Natural killer cell (primary cell): ENCODE measurements around the gene ALKBH4. TPM values are rescaled to one million over a fixed set of nuclear protein-coding genes. Genes with fewer than 3 reads are reported as not detected.

ENCODE experiments used
- ATAC-seq, 3 donors: fragments of 150-1000 bp in 2 of 3; fragments of 200-7000 bp in 1 of 3; cut with Tn5 transposase; 1 replicate in 1 of 3; 2 replicates in 2 of 3; pipeline ENCODE4 v1.10.0; 2021; ENCODE audit warnings: mild to moderate bottlenecking in 2 of 3, moderate library complexity in 2 of 3
- DNase-seq, 2 donors: peaks; one replicate each; pipeline versions ENCODE4 v3.0.0 to v3.0.0-alpha.2; 2013 to 2021; ENCODE audit warnings: mixed read lengths in 1 of 2
- H3K27ac ChIP-seq: one replicate; pipeline ENCODE4 v1.5.1; 2013; ENCODE audit warnings: mild to moderate bottlenecking, low read length
- H3K27me3 ChIP-seq: one replicate; pipeline ENCODE4 v1.6.1; 2013; ENCODE audit warnings: low read length; ENCODE audit not compliant: control insufficient read depth, insufficient read depth
- H3K36me3 ChIP-seq: one replicate; pipeline ENCODE4 v1.6.1; 2013; ENCODE audit warnings: low read length; ENCODE audit not compliant: control insufficient read depth, insufficient read depth
- H3K4me1 ChIP-seq: one replicate; pipeline ENCODE4 v1.6.1; 2013; ENCODE audit warnings: low read length; ENCODE audit not compliant: control insufficient read depth, insufficient read depth
- H3K4me3 ChIP-seq: one replicate; pipeline ENCODE4 v1.5.1; 2013; ENCODE audit warnings: low read length
- H3K9me3 ChIP-seq: one replicate; pipeline ENCODE4 v1.6.1; 2013; ENCODE audit warnings: low read length; ENCODE audit not compliant: control insufficient read depth, insufficient read depth
- H3K27ac Mint-ChIP-seq, 2 donors: one replicate each; pipeline ENCODE4 v1.8.0; 2022; ENCODE audit warnings: mild to moderate bottlenecking in 2 of 2, mixed read lengths in 2 of 2, moderate library complexity in 1 of 2
- H3K27me3 Mint-ChIP-seq, 2 donors: one replicate each; pipeline ENCODE4 v1.8.0; 2022; ENCODE audit warnings: low read depth in 2 of 2, mixed read lengths in 2 of 2
- H3K36me3 Mint-ChIP-seq: one replicate; pipeline ENCODE4 v1.8.0; 2022; ENCODE audit warnings: mixed read lengths
- H3K4me1 Mint-ChIP-seq, 2 donors: one replicate each; pipeline ENCODE4 v1.8.0; 2022; ENCODE audit warnings: mixed read lengths in 2 of 2
- H3K4me3 Mint-ChIP-seq: one replicate; pipeline ENCODE4 v1.8.0; 2022; ENCODE audit warnings: mild to moderate bottlenecking, moderate library complexity, mixed read lengths
- H3K9me3 Mint-ChIP-seq, 2 donors: one replicate each; pipeline ENCODE4 v1.8.0; 2022; ENCODE audit warnings: mixed read lengths in 2 of 2
- WGBS: methylation state at CpG from one replicate; pipeline ENCODE4 v1.1.7; 2013; ENCODE audit warnings: missing lambda C conversion rate; ENCODE audit not compliant: insufficient coverage; 5-methylcytosine and 5-hydroxymethylcytosine counted together
- intact Hi-C: fragments of 100-400 bp; cut with micrococcal nuclease; formaldehyde crosslinking; loops from one replicate; pipeline ENCODE4 v1.14.2; 2022
- total RNA-seq, 4 donors: library from RNA; stranded (reverse); fragments of 120-200 nt in 1 of 4; gene quantifications; one replicate each; pipeline versions ENCODE4 v1.2.3 to v1.2.4, GENCODE V29; 2013 to 2022
- TF ChIP-seq, protein P1 (sequence below): fragments of 200-600 bp; IDR thresholded peaks from one replicate; pipeline ENCODE4 v1.8.0; 2022; ENCODE audit warnings: antibody characterized with exemption

The ALKBH4 gene
- total RNA-seq, 3 donors from 2014 or later (not counting 1 experiment from before 2014, with no cell fraction given) = 4.1 to 9.2 (median 9.1) TPM

DNA sequence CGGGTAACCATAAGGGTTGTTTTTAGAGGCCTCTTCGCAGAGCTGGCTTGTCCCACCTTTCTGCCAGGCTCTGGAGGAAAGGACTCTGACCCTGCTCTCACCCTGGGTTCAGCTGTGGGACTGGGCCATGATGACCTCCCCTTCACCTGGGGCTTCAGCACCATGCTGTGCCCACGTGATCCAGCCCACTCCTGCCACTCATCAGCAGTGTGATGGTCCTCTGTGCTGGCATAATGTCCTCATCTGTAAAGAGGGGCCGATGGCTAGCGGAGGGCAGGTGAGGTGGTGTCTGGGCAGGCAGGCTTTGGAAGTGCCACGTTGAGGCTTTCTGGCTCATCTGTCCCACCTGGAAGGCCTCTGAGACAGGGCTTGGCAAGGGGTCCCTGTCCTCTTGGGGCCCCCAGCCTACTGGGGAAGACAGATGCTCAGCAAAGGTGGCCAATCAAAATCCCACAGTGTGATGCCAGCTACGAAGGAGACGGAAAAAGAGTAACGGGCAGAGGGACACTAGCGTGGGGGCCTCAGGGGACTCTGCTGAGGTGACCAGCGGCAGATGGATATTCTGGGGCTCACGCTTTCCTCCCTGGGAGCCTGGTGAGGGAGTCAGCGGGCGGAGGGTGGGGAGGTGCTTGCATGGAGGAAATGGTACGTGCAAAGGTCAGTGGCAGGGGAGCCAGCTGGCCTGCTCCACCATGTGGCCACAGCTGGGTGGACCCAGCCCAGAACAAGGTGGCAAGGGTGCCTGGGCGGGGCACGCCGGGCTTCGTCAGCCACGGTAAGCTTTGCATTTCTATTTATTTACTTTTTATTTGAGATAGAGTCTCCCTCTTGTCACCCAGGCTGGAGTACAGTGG lies 5.5 kb upstream of the ALKBH4 start:
- Histone ChIP-seq H3K4me3 (no peak overlapping the region), H3K9me3 (no peaks in the 10 kb centered on the region), H3K27ac (no peak overlapping the region), H3K4me1 (peaks cover 9% of the 10 kb centered on the region), H3K27me3 (no peaks in the 10 kb centered on the region), H3K36me3 (peaks cover 26% of the 10 kb centered on the region)
- TF ChIP-seq, protein P1, sequence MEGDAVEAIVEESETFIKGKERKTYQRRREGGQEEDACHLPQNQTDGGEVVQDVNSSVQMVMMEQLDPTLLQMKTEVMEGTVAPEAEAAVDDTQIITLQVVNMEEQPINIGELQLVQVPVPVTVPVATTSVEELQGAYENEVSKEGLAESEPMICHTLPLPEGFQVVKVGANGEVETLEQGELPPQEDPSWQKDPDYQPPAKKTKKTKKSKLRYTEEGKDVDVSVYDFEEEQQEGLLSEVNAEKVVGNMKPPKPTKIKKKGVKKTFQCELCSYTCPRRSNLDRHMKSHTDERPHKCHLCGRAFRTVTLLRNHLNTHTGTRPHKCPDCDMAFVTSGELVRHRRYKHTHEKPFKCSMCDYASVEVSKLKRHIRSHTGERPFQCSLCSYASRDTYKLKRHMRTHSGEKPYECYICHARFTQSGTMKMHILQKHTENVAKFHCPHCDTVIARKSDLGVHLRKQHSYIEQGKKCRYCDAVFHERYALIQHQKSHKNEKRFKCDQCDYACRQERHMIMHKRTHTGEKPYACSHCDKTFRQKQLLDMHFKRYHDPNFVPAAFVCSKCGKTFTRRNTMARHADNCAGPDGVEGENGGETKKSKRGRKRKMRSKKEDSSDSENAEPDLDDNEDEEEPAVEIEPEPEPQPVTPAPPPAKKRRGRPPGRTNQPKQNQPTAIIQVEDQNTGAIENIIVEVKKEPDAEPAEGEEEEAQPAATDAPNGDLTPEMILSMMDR = no peak
- H3K9me3 Mint-ChIP-seq = no peaks in the 10 kb centered on the region
- ATAC-seq = no peak
- no peak overlapping the region for H3K4me3 Mint-ChIP-seq
- no peak overlapping the region for H3K27ac Mint-ChIP-seq
- H3K4me1 Mint-ChIP-seq = peaks cover 3 to 19% of the 10 kb centered on the region in 2 donors
- no peak for DNase-seq
- WGBS = 81% methylated on average over 20 of the region's 20 CpGs
- intact Hi-C loops = no loop called here
- no peaks in the 10 kb centered on the region for H3K36me3 Mint-ChIP-seq
- no peaks in the 10 kb centered on the region for H3K27me3 Mint-ChIP-seq

DNA sequence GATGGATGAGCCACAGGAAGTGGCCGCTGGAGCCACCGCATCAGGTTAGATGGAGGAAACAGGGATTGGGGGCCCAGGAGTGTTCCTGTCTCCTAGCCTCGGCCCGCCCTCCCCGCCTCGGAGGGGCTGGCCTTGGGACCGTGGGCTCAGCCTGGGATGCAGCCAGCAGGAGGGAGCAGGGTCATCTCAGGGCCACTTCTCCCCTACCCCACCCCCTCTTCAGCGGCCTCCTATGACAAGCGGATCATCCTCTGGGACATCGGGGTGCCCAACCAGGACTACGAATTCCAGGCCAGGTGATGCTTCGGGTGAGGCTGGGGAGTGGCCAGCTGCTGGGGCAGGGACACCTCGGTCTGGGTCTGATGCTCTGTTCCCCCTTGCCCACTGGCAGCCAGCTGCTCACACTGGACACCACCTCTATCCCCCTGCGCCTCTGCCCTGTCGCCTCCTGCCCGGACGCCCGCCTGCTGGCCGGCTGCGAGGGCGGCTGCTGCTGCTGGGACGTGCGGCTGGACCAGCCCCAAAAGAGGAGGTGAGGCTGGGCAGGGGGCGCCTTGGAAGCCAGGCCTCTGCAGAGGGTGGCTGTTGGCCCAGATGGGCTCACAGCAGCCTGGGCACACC lies 4.8 kb upstream of the ALKBH4 start:
- no peaks in the 10 kb centered on the region for H3K27me3 Mint-ChIP-seq
- H3K4me3 Mint-ChIP-seq = no peak overlapping the region
- DNase-seq (no peak), ATAC-seq (no peak)
- TF ChIP-seq, protein P1 = no peak
- peaks cover 12% of the 10 kb centered on the region for H3K4me1 ChIP-seq
- H3K36me3 Mint-ChIP-seq = no peaks in the 10 kb centered on the region
- no peaks in the 10 kb centered on the region for H3K27me3 ChIP-seq
- peaks cover 26% of the 10 kb centered on the region for H3K36me3 ChIP-seq
- intact Hi-C loops = no loop called here
- no peak overlapping the region for H3K27ac Mint-ChIP-seq
- no peaks in the 10 kb centered on the region for H3K9me3 ChIP-seq
- 92% methylated on average over 24 of the region's 24 CpGs for WGBS
- no peaks in the 10 kb centered on the region for H3K9me3 Mint-ChIP-seq
- H3K4me3 ChIP-seq = no peak overlapping the region
- H3K27ac ChIP-seq = no peak overlapping the region
- peaks cover 3 to 24% of the 10 kb centered on the region in 2 donors for H3K4me1 Mint-ChIP-seq

- H3K4me3 Mint-ChIP-seq = no peak overlapping the region
- DNase-seq = no peak
- H3K9me3 ChIP-seq = no peaks in the 10 kb centered on the region
- H3K27ac ChIP-seq = no peak overlapping the region
- H3K27me3 Mint-ChIP-seq = no peaks in the 10 kb centered on the region
- intact Hi-C loops = no loop called here
- ATAC-seq = no peak
- no peaks in the 10 kb centered on the region for H3K36me3 Mint-ChIP-seq
- TF ChIP-seq, protein P1 = no peak
- H3K9me3 Mint-ChIP-seq = no peaks in the 10 kb centered on the region
- H3K36me3 ChIP-seq = peaks cover 25% of the 10 kb centered on the region
- peaks cover 20% of the 10 kb centered on the region for H3K4me1 ChIP-seq
- no peak overlapping the region for H3K4me3 ChIP-seq
- peaks cover 10 to 31% of the 10 kb centered on the region in 2 donors for H3K4me1 Mint-ChIP-seq
- WGBS = 86% methylated on average over 40 of the region's 40 CpGs
- H3K27me3 ChIP-seq = no peaks in the 10 kb centered on the region
- H3K27ac Mint-ChIP-seq = no peak overlapping the region
Observed at GRCh38 chr7:102468478-102469350, 4.1 kb upstream of the ALKBH4 start.
